WTC11 (cell line): ENCODE measurements around the gene MDFIC2. TPM values are rescaled to one million over a fixed set of nuclear protein-coding genes. Genes with fewer than 3 reads are reported as not detected.

Source experiments
- ATAC-seq: fragments of 200-7000 bp; cut with Tn5 transposase; 2 replicates; pipeline ENCODE4 v1.10.0; 2021; ENCODE audit warnings: mild to moderate bottlenecking, moderate library complexity
- CTCF ChIA-PET: fragments of 300-600 bp; sonication (Branson Sonifier 250); formaldehyde crosslinking; loops from one replicate; lab custom pipeline; 2021; ENCODE audit warnings: antibody characterized with exemption; lab: Charles Lee
- POLR2A ChIA-PET: fragments of 350-600 bp; sonication (Branson Sonifier 250); formaldehyde crosslinking; loops from one replicate; lab custom pipeline; 2021; ENCODE audit warnings: antibody characterized with exemption; lab: Charles Lee
- DNase-seq: peaks from one replicate; pipeline ENCODE4 v3.0.0; 2021; ENCODE audit warnings: low spot score
- H3K27ac Mint-ChIP-seq: 2 replicates; pipeline ENCODE4 v1.8.0; 2021; ENCODE audit warnings: mixed read lengths
- H3K27me3 Mint-ChIP-seq: 2 replicates; pipeline ENCODE4 v1.8.0; 2021; ENCODE audit warnings: low read depth, mild to moderate bottlenecking, moderate library complexity, mixed read lengths
- H3K36me3 Mint-ChIP-seq: 2 replicates; pipeline ENCODE4 v1.8.0; 2021; ENCODE audit warnings: mixed read lengths
- H3K4me1 Mint-ChIP-seq: 2 replicates; pipeline ENCODE4 v1.8.0; 2022; ENCODE audit warnings: mixed read lengths
- H3K4me3 Mint-ChIP-seq: 2 replicates; pipeline ENCODE4 v1.8.0; 2021; ENCODE audit warnings: mild to moderate bottlenecking, moderate library complexity, mixed read lengths
- H3K9me3 Mint-ChIP-seq: 2 replicates; pipeline ENCODE4 v1.8.0; 2021; ENCODE audit warnings: mixed read lengths
- ATF1 ChIP-seq: sonication (generic); formaldehyde crosslinking; IDR thresholded peaks from 2 replicates; pipeline ENCODE4 v1.8.1; 2023; ENCODE audit warnings: mild to moderate bottlenecking, moderate library complexity, missing genetic modification reagents
- CTCF ChIP-seq: fragments of 200-600 bp; IDR thresholded peaks from 2 replicates; pipeline ENCODE4 v1.8.0; 2022; ENCODE audit warnings: antibody characterized with exemption
- JAZF1 ChIP-seq: fragments of 250-450 bp; sonication (Bioruptor Pico); IDR thresholded peaks from 2 replicates; pipeline ENCODE4 v1.9.0; 2021; ENCODE audit warnings: moderate library complexity, mild to moderate bottlenecking, inconsistent platforms
- MLX ChIP-seq: sonication (generic); formaldehyde crosslinking; IDR thresholded peaks from 2 replicates; pipeline ENCODE4 v1.8.1; 2023; ENCODE audit warnings: mild to moderate bottlenecking, missing genetic modification reagents, moderate library complexity
- MYBL2 ChIP-seq: sonication (generic); formaldehyde crosslinking; IDR thresholded peaks from 2 replicates; pipeline ENCODE4 v1.8.1; 2023; ENCODE audit warnings: mild to moderate bottlenecking, moderate library complexity, missing genetic modification reagents
- NR3C1 ChIP-seq: sonication (generic); formaldehyde crosslinking; conservative IDR thresholded peaks from 2 replicates; pipeline ENCODE4 v1.8.1; 2023; ENCODE audit warnings: low read depth, mild to moderate bottlenecking, missing genetic modification reagents
- OVOL2 ChIP-seq: fragments of 250-450 bp; sonication (Bioruptor Pico); IDR thresholded peaks from 2 replicates; pipeline ENCODE4 v1.9.0; 2021; ENCODE audit warnings: mild to moderate bottlenecking, borderline replicate concordance
- PRRX2 ChIP-seq: fragments of 250-450 bp; sonication (Bioruptor Pico); IDR thresholded peaks from 2 replicates; pipeline ENCODE4 v1.8.0; 2021; ENCODE audit warnings: mild to moderate bottlenecking
- SMAD4 ChIP-seq: sonication (generic); formaldehyde crosslinking; IDR thresholded peaks from 2 replicates; pipeline ENCODE4 v1.8.0; 2022; ENCODE audit warnings: mild to moderate bottlenecking, missing genetic modification reagents
- SOX15 ChIP-seq: fragments of 250-450 bp; sonication (Bioruptor Pico); IDR thresholded peaks from 2 replicates; pipeline ENCODE4 v1.9.0; 2021; ENCODE audit warnings: mild to moderate bottlenecking
- SP1 ChIP-seq: sonication (generic); formaldehyde crosslinking; conservative IDR thresholded peaks from 2 replicates; pipeline ENCODE4 v1.8.1; 2022; ENCODE audit warnings: missing genetic modification reagents
- ZNF121 ChIP-seq: sonication (generic); formaldehyde crosslinking; IDR thresholded peaks from 2 replicates; pipeline ENCODE4 v1.8.0; 2023; ENCODE audit warnings: missing genetic modification reagents
- ZNF219 ChIP-seq: sonication (generic); formaldehyde crosslinking; IDR thresholded peaks from 2 replicates; pipeline ENCODE4 v1.8.0; 2023; ENCODE audit warnings: missing genetic modification reagents, mild to moderate bottlenecking, borderline replicate concordance
- ZNF232 ChIP-seq: sonication (generic); formaldehyde crosslinking; IDR thresholded peaks from 2 replicates; pipeline ENCODE4 v1.8.0; 2022; ENCODE audit warnings: mild to moderate bottlenecking, missing genetic modification reagents
- ZNF317 ChIP-seq: sonication (generic); formaldehyde crosslinking; IDR thresholded peaks from 2 replicates; pipeline ENCODE4 v1.8.1; 2023; ENCODE audit warnings: low read depth, mild to moderate bottlenecking, moderate library complexity, missing genetic modification reagents, borderline replicate concordance
- total RNA-seq: library from RNA; stranded (reverse); gene quantifications from 3 replicates; pipeline ENCODE4 v1.2.3, GENCODE V29; 2021
- TF ChIP-seq, protein P1 (sequence below): sonication (generic); formaldehyde crosslinking; IDR thresholded peaks from 2 replicates; pipeline ENCODE4 v1.8.0; 2022; ENCODE audit warnings: missing genetic modification reagents
- TF ChIP-seq, protein P2 (sequence below): sonication (generic); formaldehyde crosslinking; IDR thresholded peaks from 2 replicates; pipeline ENCODE4 v1.8.0; 2023; ENCODE audit warnings: mild to moderate bottlenecking, missing genetic modification reagents
- TF ChIP-seq, protein P3 (sequence below): sonication (generic); formaldehyde crosslinking; IDR thresholded peaks from 2 replicates; pipeline ENCODE4 v1.8.1; 2022; ENCODE audit warnings: mild to moderate bottlenecking, moderate library complexity, missing genetic modification reagents
- TF ChIP-seq, protein P4 (sequence below): fragments of 250-450 bp; sonication (Bioruptor Pico); IDR thresholded peaks from 2 replicates; pipeline ENCODE4 v1.8.0; 2021; ENCODE audit warnings: mild to moderate bottlenecking

The MDFIC2 gene
- total RNA-seq, 1 experiment from 2014 or later, result not detected

DNA sequence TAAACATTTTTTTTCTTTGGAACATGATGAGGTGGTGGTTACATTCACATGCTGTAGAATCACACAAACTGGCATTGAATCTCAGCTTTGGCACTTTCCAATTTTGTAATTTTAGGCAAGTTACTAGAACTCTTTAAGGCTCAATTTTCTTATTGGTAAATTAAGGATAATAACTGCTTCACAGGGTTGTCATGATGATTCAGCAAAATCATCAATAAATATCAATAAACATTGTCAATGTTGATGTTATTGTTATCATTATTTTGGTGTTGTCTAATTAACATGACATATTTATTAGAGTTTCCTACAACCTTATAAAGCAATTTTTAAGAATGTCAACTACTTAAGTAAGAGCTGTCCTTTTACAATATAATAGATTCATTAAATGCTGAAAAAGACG lies 1.6 kb downstream of the MDFIC2 start:
- CTCF ChIA-PET, result no interaction called here
- TF ChIP-seq MLX (CRISPR knock-in tag) (no peak), JAZF1 (no peak), NR3C1 (no peak), SMAD4 (CRISPR knock-in tag) (no peak), ZNF121 (CRISPR knock-in tag) (no peak), OVOL2 (CRISPR knock-in tag) (no peak), MYBL2 (CRISPR knock-in tag) (no peak), ZNF232 (CRISPR knock-in tag) (no peak), SOX15 (no peak), SP1 (CRISPR knock-in tag) (no peak), ATF1 (CRISPR knock-in tag) (no peak), ZNF317 (CRISPR knock-in tag) (no peak), PRRX2 (CRISPR knock-in tag) (no peak), CTCF (no peak), ZNF219 (CRISPR knock-in tag) (no peak)
- TF ChIP-seq, protein P1, sequence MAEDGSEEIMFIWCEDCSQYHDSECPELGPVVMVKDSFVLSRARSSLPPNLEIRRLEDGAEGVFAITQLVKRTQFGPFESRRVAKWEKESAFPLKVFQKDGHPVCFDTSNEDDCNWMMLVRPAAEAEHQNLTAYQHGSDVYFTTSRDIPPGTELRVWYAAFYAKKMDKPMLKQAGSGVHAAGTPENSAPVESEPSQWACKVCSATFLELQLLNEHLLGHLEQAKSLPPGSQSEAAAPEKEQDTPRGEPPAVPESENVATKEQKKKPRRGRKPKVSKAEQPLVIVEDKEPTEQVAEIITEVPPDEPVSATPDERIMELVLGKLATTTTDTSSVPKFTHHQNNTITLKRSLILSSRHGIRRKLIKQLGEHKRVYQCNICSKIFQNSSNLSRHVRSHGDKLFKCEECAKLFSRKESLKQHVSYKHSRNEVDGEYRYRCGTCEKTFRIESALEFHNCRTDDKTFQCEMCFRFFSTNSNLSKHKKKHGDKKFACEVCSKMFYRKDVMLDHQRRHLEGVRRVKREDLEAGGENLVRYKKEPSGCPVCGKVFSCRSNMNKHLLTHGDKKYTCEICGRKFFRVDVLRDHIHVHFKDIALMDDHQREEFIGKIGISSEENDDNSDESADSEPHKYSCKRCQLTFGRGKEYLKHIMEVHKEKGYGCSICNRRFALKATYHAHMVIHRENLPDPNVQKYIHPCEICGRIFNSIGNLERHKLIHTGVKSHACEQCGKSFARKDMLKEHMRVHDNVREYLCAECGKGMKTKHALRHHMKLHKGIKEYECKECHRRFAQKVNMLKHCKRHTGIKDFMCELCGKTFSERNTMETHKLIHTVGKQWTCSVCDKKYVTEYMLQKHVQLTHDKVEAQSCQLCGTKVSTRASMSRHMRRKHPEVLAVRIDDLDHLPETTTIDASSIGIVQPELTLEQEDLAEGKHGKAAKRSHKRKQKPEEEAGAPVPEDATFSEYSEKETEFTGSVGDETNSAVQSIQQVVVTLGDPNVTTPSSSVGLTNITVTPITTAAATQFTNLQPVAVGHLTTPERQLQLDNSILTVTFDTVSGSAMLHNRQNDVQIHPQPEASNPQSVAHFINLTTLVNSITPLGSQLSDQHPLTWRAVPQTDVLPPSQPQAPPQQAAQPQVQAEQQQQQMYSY, result no peak
- TF ChIP-seq, protein P2, sequence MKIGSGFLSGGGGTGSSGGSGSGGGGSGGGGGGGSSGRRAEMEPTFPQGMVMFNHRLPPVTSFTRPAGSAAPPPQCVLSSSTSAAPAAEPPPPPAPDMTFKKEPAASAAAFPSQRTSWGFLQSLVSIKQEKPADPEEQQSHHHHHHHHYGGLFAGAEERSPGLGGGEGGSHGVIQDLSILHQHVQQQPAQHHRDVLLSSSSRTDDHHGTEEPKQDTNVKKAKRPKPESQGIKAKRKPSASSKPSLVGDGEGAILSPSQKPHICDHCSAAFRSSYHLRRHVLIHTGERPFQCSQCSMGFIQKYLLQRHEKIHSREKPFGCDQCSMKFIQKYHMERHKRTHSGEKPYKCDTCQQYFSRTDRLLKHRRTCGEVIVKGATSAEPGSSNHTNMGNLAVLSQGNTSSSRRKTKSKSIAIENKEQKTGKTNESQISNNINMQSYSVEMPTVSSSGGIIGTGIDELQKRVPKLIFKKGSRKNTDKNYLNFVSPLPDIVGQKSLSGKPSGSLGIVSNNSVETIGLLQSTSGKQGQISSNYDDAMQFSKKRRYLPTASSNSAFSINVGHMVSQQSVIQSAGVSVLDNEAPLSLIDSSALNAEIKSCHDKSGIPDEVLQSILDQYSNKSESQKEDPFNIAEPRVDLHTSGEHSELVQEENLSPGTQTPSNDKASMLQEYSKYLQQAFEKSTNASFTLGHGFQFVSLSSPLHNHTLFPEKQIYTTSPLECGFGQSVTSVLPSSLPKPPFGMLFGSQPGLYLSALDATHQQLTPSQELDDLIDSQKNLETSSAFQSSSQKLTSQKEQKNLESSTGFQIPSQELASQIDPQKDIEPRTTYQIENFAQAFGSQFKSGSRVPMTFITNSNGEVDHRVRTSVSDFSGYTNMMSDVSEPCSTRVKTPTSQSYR (CRISPR knock-in tag), result no peak
- TF ChIP-seq, protein P3, sequence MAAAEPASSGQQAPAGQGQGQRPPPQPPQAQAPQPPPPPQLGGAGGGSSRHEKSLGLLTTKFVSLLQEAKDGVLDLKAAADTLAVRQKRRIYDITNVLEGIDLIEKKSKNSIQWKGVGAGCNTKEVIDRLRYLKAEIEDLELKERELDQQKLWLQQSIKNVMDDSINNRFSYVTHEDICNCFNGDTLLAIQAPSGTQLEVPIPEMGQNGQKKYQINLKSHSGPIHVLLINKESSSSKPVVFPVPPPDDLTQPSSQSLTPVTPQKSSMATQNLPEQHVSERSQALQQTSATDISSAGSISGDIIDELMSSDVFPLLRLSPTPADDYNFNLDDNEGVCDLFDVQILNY, result no peak
- TF ChIP-seq, protein P4, sequence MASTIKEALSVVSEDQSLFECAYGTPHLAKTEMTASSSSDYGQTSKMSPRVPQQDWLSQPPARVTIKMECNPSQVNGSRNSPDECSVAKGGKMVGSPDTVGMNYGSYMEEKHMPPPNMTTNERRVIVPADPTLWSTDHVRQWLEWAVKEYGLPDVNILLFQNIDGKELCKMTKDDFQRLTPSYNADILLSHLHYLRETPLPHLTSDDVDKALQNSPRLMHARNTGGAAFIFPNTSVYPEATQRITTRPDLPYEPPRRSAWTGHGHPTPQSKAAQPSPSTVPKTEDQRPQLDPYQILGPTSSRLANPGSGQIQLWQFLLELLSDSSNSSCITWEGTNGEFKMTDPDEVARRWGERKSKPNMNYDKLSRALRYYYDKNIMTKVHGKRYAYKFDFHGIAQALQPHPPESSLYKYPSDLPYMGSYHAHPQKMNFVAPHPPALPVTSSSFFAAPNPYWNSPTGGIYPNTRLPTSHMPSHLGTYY (CRISPR knock-in tag), result no peak
- Mint-ChIP-seq H3K27me3 (no peaks in the 10 kb centered on the region), H3K36me3 (no peaks in the 10 kb centered on the region), H3K27ac (no peak overlapping the region), H3K9me3 (no peaks in the 10 kb centered on the region), H3K4me3 (no peak overlapping the region), H3K4me1 (peaks cover 19% of the 10 kb centered on the region)
- ATAC-seq (no peak), DNase-seq (no peak)
- POLR2A ChIA-PET, result no interaction called here
